Measurements from ENCODE around the gene FECH. TPM values are rescaled to one million over a fixed set of nuclear protein-coding genes. Genes with fewer than 3 reads are reported as not detected.

Gene FECH
- total and polyA plus RNA-seq, 4 donors, result 4.5 to 107 (median 20.4) TPM

DNA sequence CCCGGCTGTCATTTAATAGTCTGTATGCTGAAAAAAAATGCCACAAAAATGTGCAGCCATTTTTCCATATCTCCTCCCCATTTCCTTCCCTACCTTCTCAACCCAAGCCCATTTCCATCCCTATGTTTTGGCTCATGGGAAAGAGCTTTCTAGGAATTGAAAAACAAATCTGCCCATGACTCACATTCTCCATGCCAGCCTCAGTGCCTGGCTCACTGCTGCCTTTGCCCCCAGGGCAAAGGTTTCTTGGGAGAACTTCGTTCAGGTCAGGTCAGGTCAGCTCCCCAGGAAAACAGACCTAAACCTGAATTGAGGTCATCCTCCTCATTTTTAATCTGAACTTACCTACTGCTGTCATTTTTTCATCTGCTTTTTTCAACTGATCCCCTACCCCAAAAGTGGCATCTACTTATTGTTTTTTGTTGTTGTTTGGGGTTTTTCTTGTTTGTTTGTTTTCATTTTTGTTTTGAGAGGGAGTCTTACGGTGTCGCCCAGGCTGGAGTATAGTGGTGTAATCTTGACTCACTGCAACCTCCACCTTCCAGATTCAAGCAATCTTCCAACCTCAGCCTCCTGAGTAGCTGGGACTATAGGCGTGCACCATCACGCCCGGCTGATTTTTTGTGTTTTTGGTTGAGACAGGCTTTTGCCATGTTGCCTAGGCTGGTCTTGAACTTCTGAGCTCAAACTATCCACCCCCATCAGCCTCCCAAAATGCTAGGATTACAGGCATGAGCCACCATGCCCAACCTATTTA is 66.7 kb downstream of the FECH start:
- peaks cover 0 to 3% (median 0%) of the 10 kb centered on the region in 3 donors for H3K27me3 ChIP-seq (ENCODE audit: control insufficient read depth in 3 of 3, insufficient read depth in 3 of 3, low read length in 2 of 3)
- DNase-seq, result no peak
- peaks cover 0 to 2% (median 0%) of the 10 kb centered on the region in 4 donors for H3K9me3 ChIP-seq (ENCODE audit: control insufficient read depth in 4 of 4, insufficient read depth in 3 of 4, low read length in 3 of 4)
- no peak overlapping the region for H3K9ac ChIP-seq (ENCODE audit: insufficient read depth in 1 of 2, low read length in 2 of 2)
- no peaks in the 10 kb centered on the region for H3K36me3 ChIP-seq (ENCODE audit: control insufficient read depth in 4 of 4, insufficient read depth in 4 of 4, low read length in 4 of 4)
- 70 to 75% methylated on average over 7 of the region's 7 CpGs for WGBS, 2 donors
- H3K4me1 ChIP-seq (ENCODE audit: control insufficient read depth in 5 of 5, insufficient read depth in 5 of 5, low read length in 5 of 5), result no peaks in the 10 kb centered on the region
- ATAC-seq (ENCODE audit: insufficient read depth, low FRiP score), result no peak
- TF ChIP-seq, protein P1, sequence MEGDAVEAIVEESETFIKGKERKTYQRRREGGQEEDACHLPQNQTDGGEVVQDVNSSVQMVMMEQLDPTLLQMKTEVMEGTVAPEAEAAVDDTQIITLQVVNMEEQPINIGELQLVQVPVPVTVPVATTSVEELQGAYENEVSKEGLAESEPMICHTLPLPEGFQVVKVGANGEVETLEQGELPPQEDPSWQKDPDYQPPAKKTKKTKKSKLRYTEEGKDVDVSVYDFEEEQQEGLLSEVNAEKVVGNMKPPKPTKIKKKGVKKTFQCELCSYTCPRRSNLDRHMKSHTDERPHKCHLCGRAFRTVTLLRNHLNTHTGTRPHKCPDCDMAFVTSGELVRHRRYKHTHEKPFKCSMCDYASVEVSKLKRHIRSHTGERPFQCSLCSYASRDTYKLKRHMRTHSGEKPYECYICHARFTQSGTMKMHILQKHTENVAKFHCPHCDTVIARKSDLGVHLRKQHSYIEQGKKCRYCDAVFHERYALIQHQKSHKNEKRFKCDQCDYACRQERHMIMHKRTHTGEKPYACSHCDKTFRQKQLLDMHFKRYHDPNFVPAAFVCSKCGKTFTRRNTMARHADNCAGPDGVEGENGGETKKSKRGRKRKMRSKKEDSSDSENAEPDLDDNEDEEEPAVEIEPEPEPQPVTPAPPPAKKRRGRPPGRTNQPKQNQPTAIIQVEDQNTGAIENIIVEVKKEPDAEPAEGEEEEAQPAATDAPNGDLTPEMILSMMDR (IDR thresholded peaks at IDR 0.05; ENCODE audit: control extremely low read depth, extremely low read depth), result no peak
- H3K4me3 ChIP-seq, result no peak overlapping the region
- no peak overlapping the region for H3K27ac ChIP-seq (ENCODE audit: low read depth in 1 of 2, low read length in 1 of 2)

GRCh38 chr18:57518533-57518932 is 68.0 kb downstream of the FECH start:
- WGBS, 2 donors, result 79 to 89% methylated on average over 10 of the region's 10 CpGs
- no peak overlapping the region for H3K4me3 ChIP-seq
- DNase-seq (no peak), ATAC-seq (ENCODE audit: insufficient read depth, low FRiP score) (no peak)
- no peaks in the 10 kb centered on the region for H3K36me3 ChIP-seq (ENCODE audit: control insufficient read depth in 4 of 4, insufficient read depth in 4 of 4, low read length in 4 of 4)
- no peak overlapping the region for H3K9ac ChIP-seq (ENCODE audit: insufficient read depth in 1 of 2, low read length in 2 of 2)
- no peak overlapping the region for H3K27ac ChIP-seq (ENCODE audit: low read depth in 1 of 2, low read length in 1 of 2)
- H3K4me1 ChIP-seq (ENCODE audit: control insufficient read depth in 5 of 5, insufficient read depth in 5 of 5, low read length in 5 of 5), result no peaks in the 10 kb centered on the region
- H3K27me3 ChIP-seq (ENCODE audit: control insufficient read depth in 3 of 3, insufficient read depth in 3 of 3, low read length in 2 of 3), result peaks cover 0 to 3% (median 0%) of the 10 kb centered on the region in 3 donors
- peaks cover 0 to 4% (median 0%) of the 10 kb centered on the region in 4 donors for H3K9me3 ChIP-seq (ENCODE audit: control insufficient read depth in 4 of 4, insufficient read depth in 3 of 4, low read length in 3 of 4)
- TF ChIP-seq, protein P1 (IDR thresholded peaks at IDR 0.05; ENCODE audit: control extremely low read depth, extremely low read depth), result no peak

GRCh38 chr18:57516056-57516455 is 70.4 kb downstream of the FECH start:
- no peak for ATAC-seq (ENCODE audit: insufficient read depth, low FRiP score)
- no peak overlapping the region for H3K27ac ChIP-seq (ENCODE audit: low read depth in 1 of 2, low read length in 1 of 2)
- WGBS, 2 donors, result 40 to 64% methylated on average over 6 of the region's 6 CpGs
- H3K4me3 ChIP-seq, result no peak overlapping the region
- TF ChIP-seq, protein P1 (IDR thresholded peaks at IDR 0.05; ENCODE audit: control extremely low read depth, extremely low read depth), result no peak
- H3K9me3 ChIP-seq (ENCODE audit: control insufficient read depth in 4 of 4, insufficient read depth in 3 of 4, low read length in 3 of 4), result peaks cover 0 to 4% (median 0%) of the 10 kb centered on the region in 4 donors
- no peaks in the 10 kb centered on the region for H3K4me1 ChIP-seq (ENCODE audit: control insufficient read depth in 5 of 5, insufficient read depth in 5 of 5, low read length in 5 of 5)
- H3K27me3 ChIP-seq (ENCODE audit: control insufficient read depth in 3 of 3, insufficient read depth in 3 of 3, low read length in 2 of 3), result peaks cover 0 to 3% (median 0%) of the 10 kb centered on the region in 3 donors
- H3K9ac ChIP-seq (ENCODE audit: insufficient read depth in 1 of 2, low read length in 2 of 2), result no peak overlapping the region
- no peaks in the 10 kb centered on the region for H3K36me3 ChIP-seq (ENCODE audit: control insufficient read depth in 4 of 4, insufficient read depth in 4 of 4, low read length in 4 of 4)
- no peak for DNase-seq

Measured in lung (tissue), 12 donors.